ENCODE data around the gene SEZ6L. TPM values are rescaled to one million over a fixed set of nuclear protein-coding genes. Genes with fewer than 3 reads are reported as not detected.

The SEZ6L gene
- total RNA-seq, 1 experiment from 2014 or later, result 0.14 TPM

DNA sequence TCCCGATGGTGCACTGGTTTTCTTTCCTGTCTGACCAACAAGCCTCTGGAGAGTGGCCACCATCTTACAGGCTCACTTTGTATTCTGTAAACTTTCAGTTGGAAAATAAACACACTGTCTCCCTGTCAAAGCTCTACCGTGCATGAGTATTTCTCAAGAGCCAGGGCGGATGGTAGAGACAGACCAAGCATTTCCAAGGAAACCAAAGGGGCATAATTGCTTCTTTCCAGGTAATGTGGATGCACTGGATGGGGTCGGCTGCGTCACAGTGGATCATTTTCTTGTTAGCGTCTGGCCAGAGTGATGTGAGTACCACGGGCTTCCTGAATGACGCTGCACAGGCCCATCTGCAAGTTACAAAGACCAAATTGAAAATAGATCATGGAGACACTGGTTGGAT lies 5.1 kb upstream of the SEZ6L start:
- Histone ChIP-seq H3K4me1 (no peaks in the 10 kb centered on the region), H3K27me3 (no peaks in the 10 kb centered on the region), H3K4me3 (no peak overlapping the region), H3K27ac (no peak overlapping the region), H3K36me3 (no peaks in the 10 kb centered on the region), H3K9me3 (replicated peaks) (no peaks in the 10 kb centered on the region)
- no peak for DNase-seq

DNA sequence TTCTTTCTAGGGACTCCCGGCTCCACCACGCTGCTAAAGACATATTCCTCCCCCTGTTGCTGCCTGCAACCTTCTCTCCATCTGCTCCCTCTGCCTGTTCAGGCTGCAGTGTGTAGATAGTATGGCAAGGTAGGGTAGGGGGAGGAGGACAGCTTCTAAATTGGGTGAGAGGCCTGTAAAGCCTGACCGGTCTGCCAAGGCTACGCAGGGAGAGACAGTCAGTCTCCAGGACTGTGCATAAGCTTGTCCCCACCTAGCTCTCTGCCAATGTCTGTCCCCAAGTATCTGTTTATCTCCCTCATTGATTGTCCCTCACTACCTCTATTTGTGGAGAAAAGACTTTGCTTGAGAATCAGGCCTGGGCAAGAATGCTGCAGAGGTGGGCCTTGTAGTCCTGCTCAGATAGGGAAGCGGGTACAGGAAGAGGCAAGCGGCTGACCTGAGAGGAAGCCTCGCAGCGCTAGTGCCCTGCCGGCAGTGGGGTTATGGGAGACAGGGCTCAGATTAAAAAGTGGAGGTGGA lies 871 bp upstream of the SEZ6L start:
- no peaks in the 10 kb centered on the region for H3K4me1 ChIP-seq
- no peaks in the 10 kb centered on the region for H3K27me3 ChIP-seq
- no peak overlapping the region for H3K27ac ChIP-seq
- no peak overlapping the region for H3K4me3 ChIP-seq
- H3K9me3 ChIP-seq (replicated peaks), result no peaks in the 10 kb centered on the region
- H3K36me3 ChIP-seq, result no peaks in the 10 kb centered on the region
- no peak for DNase-seq

DNA sequence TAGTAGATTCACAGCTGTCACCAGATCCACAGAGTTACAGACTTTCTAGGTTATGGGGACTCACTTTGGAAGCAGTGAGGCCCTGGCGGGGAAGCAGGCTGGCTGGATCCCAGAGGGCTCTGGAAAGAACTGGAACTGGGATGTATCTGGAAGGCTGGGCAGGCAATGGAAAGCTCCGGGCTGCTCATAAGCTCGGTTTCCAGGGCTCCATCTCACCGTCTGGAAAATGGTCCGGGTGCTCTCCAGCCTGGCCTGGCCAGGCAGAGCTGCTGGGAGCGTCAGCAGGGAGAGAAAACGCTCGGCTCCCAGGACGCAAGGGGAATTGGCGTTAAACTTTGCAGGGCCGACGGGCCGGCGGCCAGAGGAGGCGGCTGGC lies 335 bp upstream of the SEZ6L start:
- Histone ChIP-seq H3K36me3 (no peaks in the 10 kb centered on the region), H3K4me3 (no peak overlapping the region), H3K9me3 (replicated peaks) (no peaks in the 10 kb centered on the region), H3K27me3 (no peaks in the 10 kb centered on the region), H3K27ac (no peak overlapping the region), H3K4me1 (no peaks in the 10 kb centered on the region)
- DNase-seq, result no peak

DNA sequence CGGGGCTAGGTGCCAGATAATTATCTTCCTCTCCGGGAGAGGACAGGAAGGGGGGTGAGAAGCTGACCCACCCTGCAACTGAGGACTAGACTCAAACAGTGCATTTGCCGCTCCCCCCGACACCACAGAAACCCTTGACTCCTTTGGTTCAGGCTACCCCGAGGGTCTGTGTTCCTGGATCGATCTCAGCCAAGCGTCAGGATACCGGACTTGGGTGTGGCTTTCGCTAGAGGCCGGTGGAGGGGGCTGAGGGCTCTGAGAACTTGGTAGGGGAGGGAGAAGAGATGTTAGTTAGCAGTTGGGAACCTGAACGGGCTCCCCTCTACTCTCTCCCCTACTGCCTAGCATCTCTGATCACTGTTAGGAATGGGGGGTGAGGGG lies 840 bp downstream of the SEZ6L start:
- Histone ChIP-seq H3K9me3 (replicated peaks) (no peaks in the 10 kb centered on the region), H3K27ac (no peak overlapping the region), H3K4me1 (no peaks in the 10 kb centered on the region), H3K4me3 (no peak overlapping the region), H3K36me3 (no peaks in the 10 kb centered on the region), H3K27me3 (no peaks in the 10 kb centered on the region)
- no peak for DNase-seq

DNA sequence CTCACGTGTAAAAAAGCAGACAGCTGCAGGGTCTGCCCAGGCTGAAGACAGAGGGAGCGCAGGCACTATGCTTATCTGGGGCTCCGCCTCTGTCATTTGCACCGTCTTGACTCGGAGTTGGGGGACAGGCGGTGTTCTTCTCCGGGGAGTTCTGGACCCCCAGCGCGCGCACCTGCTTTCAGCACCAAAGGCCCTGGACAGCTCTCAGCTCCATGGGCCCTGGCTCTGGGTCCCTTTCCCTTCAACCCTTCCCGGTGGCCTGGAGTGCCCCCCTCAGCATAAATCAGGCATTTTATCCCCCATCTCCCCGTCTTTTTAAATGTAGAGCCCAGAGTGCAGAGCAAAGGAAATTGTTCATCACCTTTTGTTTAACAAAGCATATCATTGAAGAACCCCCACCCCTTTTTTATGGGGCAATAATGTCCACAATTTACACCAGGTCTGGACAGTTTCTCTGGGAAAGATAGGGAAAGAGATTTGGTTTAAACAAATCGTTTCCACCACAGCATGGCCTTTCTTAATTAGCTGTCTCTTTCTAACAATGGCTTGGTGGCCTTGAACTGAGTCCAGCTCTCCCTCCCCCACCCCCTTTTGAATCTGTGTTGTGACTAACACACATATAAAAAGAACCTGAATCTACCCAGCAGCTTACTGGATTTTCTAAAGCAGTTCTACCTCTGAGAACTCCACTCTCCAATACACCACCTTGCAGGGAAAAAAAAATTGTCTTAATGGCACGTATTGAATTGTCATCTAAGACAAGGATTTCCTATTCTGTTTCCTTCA lies 1.7 kb downstream of the SEZ6L start:
- H3K4me1 ChIP-seq, result no peaks in the 10 kb centered on the region
- DNase-seq, result peak; percentile 41 to 56
- no peaks in the 10 kb centered on the region for H3K27me3 ChIP-seq
- no peaks in the 10 kb centered on the region for H3K9me3 ChIP-seq (replicated peaks)
- H3K27ac ChIP-seq, result no peak overlapping the region
- H3K4me3 ChIP-seq, result no peak overlapping the region
- no peaks in the 10 kb centered on the region for H3K36me3 ChIP-seq

DNA sequence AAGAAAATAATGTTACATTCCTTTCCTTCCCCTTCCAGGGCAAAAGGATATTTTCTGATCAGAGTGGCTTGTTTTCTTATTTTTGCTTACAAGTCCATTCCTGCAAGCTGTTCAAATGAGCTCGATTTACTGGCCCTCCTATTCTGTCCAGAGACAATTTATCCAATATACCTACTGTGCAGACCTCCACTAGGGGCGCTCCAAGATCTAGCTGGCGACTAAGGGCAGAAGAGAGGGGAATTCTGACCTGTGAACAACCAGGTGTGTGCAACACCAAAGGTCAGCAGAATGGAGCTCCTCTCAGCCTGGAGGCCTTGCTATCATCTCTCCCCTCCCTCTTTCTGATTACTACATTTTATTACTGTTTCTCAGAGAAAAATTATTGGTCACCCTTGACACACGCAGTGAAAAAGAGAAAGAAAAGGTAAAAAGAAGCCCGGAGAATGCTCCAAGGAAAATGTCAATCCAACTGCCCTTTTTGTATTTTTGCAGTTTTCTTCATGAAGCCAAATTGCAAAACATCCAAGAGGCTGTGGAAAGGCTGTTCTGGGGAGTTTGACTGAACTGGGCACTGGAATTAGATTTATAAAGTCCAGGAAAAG lies 3.2 kb downstream of the SEZ6L start:
- Histone ChIP-seq H3K27ac (no peak overlapping the region), H3K4me1 (no peaks in the 10 kb centered on the region), H3K9me3 (replicated peaks) (no peaks in the 10 kb centered on the region), H3K4me3 (no peak overlapping the region), H3K27me3 (no peaks in the 10 kb centered on the region), H3K36me3 (no peaks in the 10 kb centered on the region)
- DNase-seq, result peak; percentile 27 to 49

DNA sequence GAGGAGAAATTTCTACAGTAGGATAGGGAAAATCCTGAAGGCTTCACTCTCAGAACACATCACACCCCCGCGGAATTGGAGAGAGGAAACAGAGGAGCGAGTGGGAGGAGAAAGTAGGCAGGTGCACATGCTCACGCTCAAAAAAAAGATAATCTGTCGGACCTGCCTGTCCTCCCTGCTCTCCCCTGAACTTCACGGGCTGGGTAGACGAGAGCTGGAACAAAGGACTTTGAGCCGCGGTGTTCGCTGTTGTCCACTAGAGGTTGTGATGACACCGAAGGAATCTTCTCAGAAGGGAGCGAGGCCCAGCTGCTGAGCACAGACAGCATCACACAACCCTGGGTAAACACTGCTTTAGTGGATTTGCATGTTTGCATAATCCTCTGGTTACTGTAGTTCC lies 5.0 kb downstream of the SEZ6L start:
- H3K36me3 ChIP-seq, result no peaks in the 10 kb centered on the region
- no peak overlapping the region for H3K27ac ChIP-seq
- no peaks in the 10 kb centered on the region for H3K27me3 ChIP-seq
- no peak overlapping the region for H3K4me3 ChIP-seq
- peak in 1 of 2 experiments; percentile 12 for DNase-seq
- H3K9me3 ChIP-seq (replicated peaks), result no peaks in the 10 kb centered on the region
- H3K4me1 ChIP-seq, result no peaks in the 10 kb centered on the region

DNA sequence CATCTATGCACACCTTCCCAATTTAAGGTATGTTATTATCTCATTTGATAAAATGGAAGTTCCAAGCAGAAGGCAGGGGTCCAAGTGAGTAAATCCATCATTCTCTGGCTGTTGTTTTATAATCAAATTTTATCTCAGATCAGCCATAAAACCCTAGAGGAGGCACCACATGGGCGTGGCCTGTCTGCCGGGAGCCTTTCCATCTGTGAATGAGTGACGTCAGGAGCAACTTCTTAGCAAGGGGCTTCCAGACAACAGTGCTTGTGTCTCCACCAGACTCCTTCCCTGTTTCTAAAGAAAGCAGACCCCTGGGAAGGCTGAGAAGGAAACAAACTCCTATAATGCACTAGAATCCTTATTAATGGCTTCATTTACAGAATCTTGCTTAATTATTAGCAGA lies 13.5 kb downstream of the SEZ6L start:
- Histone ChIP-seq H3K27me3 (no peaks in the 10 kb centered on the region), H3K4me3 (no peak overlapping the region), H3K9me3 (replicated peaks) (no peaks in the 10 kb centered on the region), H3K27ac (no peak overlapping the region), H3K4me1 (no peaks in the 10 kb centered on the region), H3K36me3 (no peaks in the 10 kb centered on the region)
- no peak for DNase-seq

DNA sequence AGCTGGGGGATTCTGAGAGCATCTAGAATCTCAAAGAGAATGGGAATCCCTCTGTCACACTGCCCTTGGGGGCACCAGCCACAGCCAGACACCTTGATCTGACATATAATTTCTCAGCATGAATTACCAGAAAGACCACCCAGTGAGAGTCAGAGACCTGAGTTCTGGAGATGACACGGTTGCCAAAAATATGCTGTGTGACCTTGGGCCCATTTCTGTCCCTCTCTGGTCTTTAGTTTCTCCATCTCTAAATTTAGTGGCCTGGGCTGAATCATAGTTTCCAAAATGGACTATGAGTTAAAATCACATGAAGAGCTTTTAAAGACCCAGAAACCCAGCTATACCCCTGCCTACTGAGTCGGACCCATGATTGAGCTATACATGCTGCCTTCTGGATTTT lies 15.9 kb downstream of the SEZ6L start:
- Histone ChIP-seq H3K4me3 (no peak overlapping the region), H3K36me3 (no peaks in the 10 kb centered on the region), H3K27me3 (no peaks in the 10 kb centered on the region), H3K9me3 (replicated peaks) (no peaks in the 10 kb centered on the region), H3K4me1 (no peaks in the 10 kb centered on the region), H3K27ac (no peak overlapping the region)
- no peak for DNase-seq

DNA sequence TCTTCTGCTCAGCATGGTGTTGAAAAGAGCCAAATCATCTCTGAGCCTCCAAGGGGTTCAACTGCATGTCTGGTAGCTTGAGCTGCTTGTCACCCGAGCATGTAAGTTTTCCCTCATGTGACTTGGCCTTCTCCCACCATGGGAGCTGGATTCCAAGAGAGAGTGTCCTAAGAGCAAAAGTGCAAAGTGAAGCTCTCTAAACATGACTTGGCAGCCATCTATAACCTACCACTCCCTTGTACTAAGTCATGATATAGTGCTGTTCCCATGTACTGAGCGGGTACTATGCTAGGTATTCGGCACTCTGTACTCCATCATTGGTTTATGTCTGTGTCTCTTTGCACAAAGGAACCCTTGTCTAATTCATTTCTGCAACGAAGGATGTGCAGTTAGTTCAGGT lies 19.1 kb downstream of the SEZ6L start:
- no peak for DNase-seq
- H3K9me3 ChIP-seq (replicated peaks), result no peaks in the 10 kb centered on the region
- H3K27me3 ChIP-seq, result no peaks in the 10 kb centered on the region
- H3K4me3 ChIP-seq, result no peak overlapping the region
- no peaks in the 10 kb centered on the region for H3K36me3 ChIP-seq
- no peak overlapping the region for H3K27ac ChIP-seq
- H3K4me1 ChIP-seq, result no peaks in the 10 kb centered on the region

DNA sequence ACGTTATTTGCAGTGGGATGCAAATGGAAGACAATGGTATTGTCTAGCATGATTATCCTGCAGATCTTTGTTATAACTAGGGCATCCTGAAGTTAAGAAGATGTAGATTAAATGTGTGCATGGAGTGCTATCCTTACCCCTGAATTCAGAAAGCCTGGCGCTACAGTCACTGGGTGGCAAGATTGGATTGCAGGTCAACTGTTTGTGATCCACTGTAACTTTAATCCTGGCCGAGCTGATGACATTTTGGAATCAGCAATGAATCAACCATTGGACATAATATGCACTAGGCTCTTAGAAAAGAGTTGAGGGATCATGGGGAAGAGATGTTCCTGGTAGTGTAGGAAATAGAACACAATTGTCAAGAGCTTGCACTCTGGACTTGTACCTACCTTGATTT lies 25.1 kb downstream of the SEZ6L start:
- Histone ChIP-seq H3K36me3 (no peaks in the 10 kb centered on the region), H3K27me3 (no peaks in the 10 kb centered on the region), H3K4me1 (no peaks in the 10 kb centered on the region), H3K27ac (no peak overlapping the region), H3K4me3 (no peak overlapping the region), H3K9me3 (replicated peaks) (no peaks in the 10 kb centered on the region)
- no peak for DNase-seq

DNA sequence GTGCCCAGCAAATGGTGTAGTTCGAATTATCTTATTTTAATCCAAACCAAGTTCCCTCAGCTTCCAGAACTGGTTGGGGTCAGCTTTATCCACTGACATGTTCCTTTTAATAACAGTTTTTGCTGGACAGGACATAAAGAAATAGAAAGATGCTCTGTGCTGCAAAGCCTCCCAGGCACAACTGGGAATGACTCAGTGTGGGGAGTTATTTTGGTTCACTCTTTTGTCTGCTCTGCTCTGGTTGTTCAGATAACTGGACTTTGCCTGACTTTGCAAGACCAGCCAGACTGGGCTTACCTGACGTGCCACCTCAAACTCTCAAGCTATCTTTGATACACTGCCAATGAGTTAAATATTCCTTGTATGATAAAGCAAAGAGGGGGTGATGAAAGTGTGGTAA lies 25.6 kb downstream of the SEZ6L start:
- Histone ChIP-seq H3K9me3 (replicated peaks) (no peaks in the 10 kb centered on the region), H3K27ac (no peak overlapping the region), H3K4me3 (no peak overlapping the region), H3K27me3 (no peaks in the 10 kb centered on the region), H3K4me1 (no peaks in the 10 kb centered on the region), H3K36me3 (no peaks in the 10 kb centered on the region)
- DNase-seq, result no peak

DNA sequence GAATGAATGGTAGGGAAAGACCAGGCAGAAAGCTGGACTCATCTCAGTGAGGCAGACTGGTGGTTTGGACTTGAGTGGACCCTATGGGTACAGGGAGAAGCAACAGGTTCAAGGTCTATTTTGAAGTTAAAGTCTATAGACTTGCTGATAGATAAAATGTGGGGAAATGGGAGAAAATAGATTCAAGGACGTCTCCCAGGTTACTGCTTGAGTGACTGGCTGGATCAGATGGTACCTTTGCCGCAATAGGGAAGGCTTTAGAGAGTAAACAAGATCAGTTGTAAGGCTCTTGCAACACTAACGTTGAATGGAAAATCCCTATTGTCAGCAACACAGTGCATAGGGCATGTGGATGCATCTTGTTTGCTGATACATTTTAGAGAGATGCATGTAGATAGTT lies 27.4 kb downstream of the SEZ6L start:
- H3K4me1 ChIP-seq, result no peaks in the 10 kb centered on the region
- no peak overlapping the region for H3K27ac ChIP-seq
- H3K9me3 ChIP-seq (replicated peaks), result no peaks in the 10 kb centered on the region
- no peaks in the 10 kb centered on the region for H3K36me3 ChIP-seq
- H3K4me3 ChIP-seq, result no peak overlapping the region
- H3K27me3 ChIP-seq, result no peaks in the 10 kb centered on the region
- no peak for DNase-seq

DNA sequence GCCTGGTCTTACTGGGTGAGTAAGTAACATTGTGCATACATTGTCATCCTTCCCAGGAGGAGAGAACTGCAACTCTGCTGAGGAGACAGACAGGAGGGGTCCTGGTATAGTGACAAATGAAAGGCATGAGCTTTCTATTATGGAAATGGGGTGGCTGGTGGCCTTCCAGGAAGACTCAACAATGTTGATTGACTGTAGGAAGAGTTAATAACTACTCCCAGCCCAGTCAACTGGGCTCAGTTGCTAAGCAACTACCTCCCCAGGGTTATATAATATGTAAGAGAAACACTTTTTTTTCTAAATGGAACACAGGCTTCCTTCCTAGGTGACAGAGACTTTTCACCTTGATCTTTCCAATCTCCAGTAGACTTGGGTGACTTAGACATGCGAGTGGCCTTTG lies 28.2 kb downstream of the SEZ6L start:
- Histone ChIP-seq H3K36me3 (no peaks in the 10 kb centered on the region), H3K27ac (no peak overlapping the region), H3K4me1 (no peaks in the 10 kb centered on the region), H3K9me3 (replicated peaks) (no peaks in the 10 kb centered on the region), H3K27me3 (no peaks in the 10 kb centered on the region), H3K4me3 (no peak overlapping the region)
- DNase-seq, result no peak

DNA sequence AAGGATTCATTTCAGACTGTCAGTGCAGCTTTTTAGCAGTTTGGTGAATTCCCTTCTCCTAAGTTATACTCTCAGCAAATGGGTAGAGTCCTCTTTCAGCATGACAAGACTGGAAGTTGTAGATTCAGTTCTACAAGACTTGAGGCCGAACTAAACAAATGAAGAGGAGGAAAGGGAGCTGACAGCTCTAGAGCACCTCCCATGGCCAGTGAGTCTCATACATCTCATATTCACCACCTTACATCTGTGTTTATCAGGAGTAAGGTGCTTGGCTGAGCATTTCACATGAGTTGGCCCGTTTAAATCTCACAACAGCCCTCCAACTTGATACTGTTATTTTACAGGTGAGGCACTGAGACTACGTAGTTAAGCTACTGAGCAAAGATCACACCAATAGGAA lies 30.4 kb downstream of the SEZ6L start:
- Histone ChIP-seq H3K9me3 (replicated peaks) (no peaks in the 10 kb centered on the region), H3K36me3 (no peaks in the 10 kb centered on the region), H3K4me3 (no peak overlapping the region), H3K4me1 (no peaks in the 10 kb centered on the region), H3K27ac (no peak overlapping the region), H3K27me3 (no peaks in the 10 kb centered on the region)
- no peak for DNase-seq

Measured in SJCRH30 (cell line).